Measurements from ENCODE around the gene UBE3C.

UBE3C gene

DNA sequence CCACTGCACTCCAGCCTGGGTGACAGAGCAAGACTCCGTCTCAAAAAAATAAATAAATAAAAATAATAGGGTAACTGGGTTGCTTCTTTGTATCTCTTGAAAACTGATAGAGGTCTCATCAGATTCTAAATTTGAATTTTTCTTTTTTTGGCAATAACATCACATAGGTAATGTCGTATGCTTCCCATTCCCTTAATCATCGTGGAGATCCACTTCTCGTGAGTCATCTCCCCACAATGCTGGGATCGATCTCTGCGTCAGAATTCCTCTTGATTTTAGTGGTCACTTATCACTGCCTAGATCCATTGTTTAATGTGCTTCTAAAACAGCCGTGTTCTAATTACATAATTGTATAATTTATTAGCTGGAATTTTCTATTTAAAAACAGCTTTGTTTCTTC, 127.5 kb downstream of the UBE3C start:
- H3K79me2 ChIP-seq (ENCODE audit: insufficient read depth, low read depth) = no peaks in the 10 kb centered on the region
- H3K36me3 ChIP-seq (ENCODE audit: insufficient read depth) = peaks cover 5% of the 10 kb centered on the region; the same call in 1 of the 2 replicates
- no peaks in the 10 kb centered on the region for H3K4me1 ChIP-seq (ENCODE audit: low read depth, poor library complexity, severe bottlenecking)
- H2AFZ ChIP-seq (ENCODE audit: low read depth) = no peak overlapping the region
- H3K27me3 ChIP-seq (ENCODE audit: insufficient read depth, low read depth) = no peaks in the 10 kb centered on the region
- no peak overlapping the region for H3K4me2 ChIP-seq
- no peak overlapping the region for H3K9ac ChIP-seq
- H3K4me3 ChIP-seq (IDR thresholded peaks at IDR 0.05; ENCODE audit: insufficient read depth, low read depth, low read length) = no peak overlapping the region
- H4K20me1 ChIP-seq (ENCODE audit: insufficient read depth) = no peaks in the 10 kb centered on the region
- TF ChIP-seq CTCF (conservative IDR thresholded peaks at IDR 0.05; ENCODE audit: low read depth, low read length) = no peak
- no peak overlapping the region for H3K27ac ChIP-seq

DNA sequence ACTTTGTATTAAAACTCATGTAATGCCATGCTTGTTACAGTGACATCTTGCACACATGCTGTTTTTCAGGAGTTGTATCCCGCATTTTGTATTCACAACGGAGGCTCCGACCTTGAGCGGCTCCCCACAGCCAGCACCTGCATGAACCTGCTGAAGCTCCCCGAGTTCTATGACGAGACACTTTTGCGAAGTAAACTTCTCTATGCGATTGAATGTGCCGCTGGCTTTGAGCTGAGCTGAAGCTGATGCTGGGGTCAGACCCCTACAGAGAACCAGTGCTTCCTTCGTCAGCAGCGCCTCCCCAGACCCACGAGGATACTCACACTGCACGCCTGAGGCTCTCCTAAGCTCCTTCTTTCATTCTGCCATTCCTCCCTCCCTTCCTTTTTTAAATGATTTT, 128.8 kb downstream of the UBE3C start:
- no peak for TF ChIP-seq CTCF (conservative IDR thresholded peaks at IDR 0.05; ENCODE audit: low read depth, low read length)
- Histone ChIP-seq H3K27me3 (ENCODE audit: insufficient read depth, low read depth) (no peaks in the 10 kb centered on the region), H3K79me2 (ENCODE audit: insufficient read depth, low read depth) (no peaks in the 10 kb centered on the region), H3K4me1 (ENCODE audit: low read depth, poor library complexity, severe bottlenecking) (no peaks in the 10 kb centered on the region), H3K27ac (no peak overlapping the region), H3K9ac (no peak overlapping the region), H4K20me1 (ENCODE audit: insufficient read depth) (no peaks in the 10 kb centered on the region), H3K36me3 (ENCODE audit: insufficient read depth) (peaks cover 5% of the 10 kb centered on the region; the same call in 1 of the 2 replicates), H3K4me3 (IDR thresholded peaks at IDR 0.05; ENCODE audit: insufficient read depth, low read depth, low read length) (no peak overlapping the region), H2AFZ (ENCODE audit: low read depth) (no peak overlapping the region), H3K4me2 (no peak overlapping the region)

DNA sequence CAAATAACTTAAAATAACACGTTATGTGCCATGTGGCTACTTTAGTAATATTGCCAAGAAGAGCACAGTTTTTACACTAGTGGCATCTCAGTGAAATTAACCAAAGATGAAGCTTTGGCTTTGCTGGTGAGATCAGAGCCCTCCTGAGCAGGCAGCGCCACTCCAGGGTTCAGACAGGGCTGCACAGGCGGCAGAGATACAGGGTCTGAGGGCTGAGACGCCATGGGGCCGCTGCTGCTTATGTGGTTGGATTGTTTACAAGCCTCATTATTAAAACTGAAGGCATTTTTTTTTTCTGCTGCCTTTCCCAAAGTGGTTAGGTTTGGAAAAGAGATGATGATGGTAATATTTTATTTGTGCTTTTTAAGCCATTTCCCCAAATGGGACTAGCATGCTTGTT, 129.2 kb downstream of the UBE3C start:
- Histone ChIP-seq H2AFZ (ENCODE audit: low read depth) (no peak overlapping the region), H3K4me1 (ENCODE audit: low read depth, poor library complexity, severe bottlenecking) (no peaks in the 10 kb centered on the region), H3K27ac (no peak overlapping the region), H3K36me3 (ENCODE audit: insufficient read depth) (peaks cover 5% of the 10 kb centered on the region; the same call in 1 of the 2 replicates), H3K4me3 (IDR thresholded peaks at IDR 0.05; ENCODE audit: insufficient read depth, low read depth, low read length) (no peak overlapping the region), H3K9ac (no peak overlapping the region), H3K4me2 (no peak overlapping the region), H3K79me2 (ENCODE audit: insufficient read depth, low read depth) (no peaks in the 10 kb centered on the region), H4K20me1 (ENCODE audit: insufficient read depth) (no peaks in the 10 kb centered on the region), H3K27me3 (ENCODE audit: insufficient read depth, low read depth) (no peaks in the 10 kb centered on the region)
- no peak for TF ChIP-seq CTCF (conservative IDR thresholded peaks at IDR 0.05; ENCODE audit: low read depth, low read length)

DNA sequence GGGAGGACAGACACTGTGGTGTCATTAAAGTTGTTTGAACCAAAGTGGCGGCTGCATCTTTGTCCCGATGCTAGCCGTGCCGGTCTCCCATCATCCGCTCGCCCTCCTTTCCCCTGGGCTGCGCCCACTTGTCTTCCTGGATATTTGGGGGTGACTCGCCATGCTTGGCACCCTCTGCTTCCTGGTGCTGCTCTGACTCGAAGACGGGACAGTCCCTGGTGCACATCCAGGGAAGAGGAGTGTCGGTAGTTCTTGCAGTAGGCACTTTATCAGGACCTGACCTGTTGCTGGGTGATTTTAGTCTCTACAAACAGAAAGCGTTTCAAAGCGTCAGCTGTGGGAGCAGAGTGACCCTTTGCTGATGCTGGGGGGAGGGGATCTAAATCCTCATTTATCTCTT, 129.8 kb downstream of the UBE3C start:
- Histone ChIP-seq H3K79me2 (ENCODE audit: insufficient read depth, low read depth) (no peaks in the 10 kb centered on the region), H3K4me1 (ENCODE audit: low read depth, poor library complexity, severe bottlenecking) (peaks cover 4% of the 10 kb centered on the region), H3K27ac (no peak overlapping the region), H3K27me3 (ENCODE audit: insufficient read depth, low read depth) (no peaks in the 10 kb centered on the region), H4K20me1 (ENCODE audit: insufficient read depth) (no peaks in the 10 kb centered on the region), H3K4me2 (no peak overlapping the region), H3K36me3 (ENCODE audit: insufficient read depth) (peaks cover 5% of the 10 kb centered on the region; the same call in 1 of the 2 replicates), H3K4me3 (IDR thresholded peaks at IDR 0.05; ENCODE audit: insufficient read depth, low read depth, low read length) (no peak overlapping the region), H3K9ac (no peak overlapping the region), H2AFZ (ENCODE audit: low read depth) (no peak overlapping the region)
- no peak for TF ChIP-seq CTCF (conservative IDR thresholded peaks at IDR 0.05; ENCODE audit: low read depth, low read length)
